Measurements from ENCODE around the gene VPS37B.

DNA sequence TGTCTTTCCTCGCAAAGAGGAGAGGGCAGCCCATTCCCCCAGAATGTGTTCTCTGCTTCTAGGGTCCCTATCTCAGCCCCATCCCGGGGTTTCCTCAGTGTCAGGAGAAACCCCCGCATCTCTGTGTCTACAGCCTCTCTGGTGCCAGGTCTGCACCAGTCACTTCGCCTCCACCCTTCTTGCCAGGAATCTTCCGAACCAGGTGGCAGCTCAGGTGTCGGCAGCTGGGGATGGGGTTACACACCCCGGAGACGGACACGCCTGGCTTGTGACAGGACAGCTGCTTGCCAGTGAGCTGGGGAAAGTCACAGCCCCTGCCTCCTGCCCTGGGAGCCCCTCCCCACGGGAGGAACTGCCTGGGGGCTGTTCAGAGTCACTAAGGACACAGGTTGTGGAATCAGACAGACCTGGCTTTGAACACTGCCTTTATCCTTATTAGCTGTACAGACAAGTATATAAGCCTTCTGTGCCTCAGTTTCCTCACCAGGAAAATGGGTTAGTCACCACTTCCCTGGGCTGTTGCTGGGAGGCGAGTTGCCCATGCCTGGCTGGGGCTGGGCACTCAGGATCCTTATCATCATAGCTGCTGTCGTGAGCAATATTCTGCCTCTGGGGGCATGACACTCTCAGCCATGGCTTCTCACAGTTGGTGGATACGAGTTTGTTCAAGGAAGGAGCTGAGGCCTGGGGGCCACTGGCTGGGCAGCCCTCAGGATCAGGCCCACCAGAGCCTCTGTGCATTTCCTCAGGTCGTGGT lies 49.9 kb downstream of the VPS37B start:
- TF ChIP-seq, protein P1, sequence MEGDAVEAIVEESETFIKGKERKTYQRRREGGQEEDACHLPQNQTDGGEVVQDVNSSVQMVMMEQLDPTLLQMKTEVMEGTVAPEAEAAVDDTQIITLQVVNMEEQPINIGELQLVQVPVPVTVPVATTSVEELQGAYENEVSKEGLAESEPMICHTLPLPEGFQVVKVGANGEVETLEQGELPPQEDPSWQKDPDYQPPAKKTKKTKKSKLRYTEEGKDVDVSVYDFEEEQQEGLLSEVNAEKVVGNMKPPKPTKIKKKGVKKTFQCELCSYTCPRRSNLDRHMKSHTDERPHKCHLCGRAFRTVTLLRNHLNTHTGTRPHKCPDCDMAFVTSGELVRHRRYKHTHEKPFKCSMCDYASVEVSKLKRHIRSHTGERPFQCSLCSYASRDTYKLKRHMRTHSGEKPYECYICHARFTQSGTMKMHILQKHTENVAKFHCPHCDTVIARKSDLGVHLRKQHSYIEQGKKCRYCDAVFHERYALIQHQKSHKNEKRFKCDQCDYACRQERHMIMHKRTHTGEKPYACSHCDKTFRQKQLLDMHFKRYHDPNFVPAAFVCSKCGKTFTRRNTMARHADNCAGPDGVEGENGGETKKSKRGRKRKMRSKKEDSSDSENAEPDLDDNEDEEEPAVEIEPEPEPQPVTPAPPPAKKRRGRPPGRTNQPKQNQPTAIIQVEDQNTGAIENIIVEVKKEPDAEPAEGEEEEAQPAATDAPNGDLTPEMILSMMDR (IDR thresholded peaks at IDR 0.05): no peak
- TF ChIP-seq POLR2A (IDR thresholded peaks at IDR 0.05) (no peak), POLR2AphosphoS5 (IDR thresholded peaks at IDR 0.05) (no peak)

Measured in stomach (tissue), 4 donors.